Gastroesophageal sphincter (tissue), 3 donors: Measurements from ENCODE around the gene TNK2.

Experiments
- CTCF ChIP-seq, 4 experiments: fragments of 200-600 bp in 2 of 4; fragments of 450-650 bp in 2 of 4; sonication (generic) in 1 of 4; IDR thresholded peaks; one replicate each; pipeline ENCODE4 v1.5.1; 2017 to 2019; ENCODE audit warnings: antibody characterized with exemption in 4 of 4, mild to moderate bottlenecking in 2 of 4, moderate library complexity in 2 of 4
- EP300 ChIP-seq: sonication (generic); formaldehyde crosslinking; IDR thresholded peaks from one replicate; pipeline ENCODE4 v1.6.1; 2017; ENCODE audit warnings: antibody characterized with exemption, mild to moderate bottlenecking
- POLR2A ChIP-seq, 2 donors: fragments of 450-650 bp; IDR thresholded peaks; one replicate each; pipeline ENCODE4 v1.6.1; 2017; ENCODE audit warnings: antibody characterized with exemption in 2 of 2, mild to moderate bottlenecking in 2 of 2, moderate library complexity in 1 of 2

- no peak for TF ChIP-seq CTCF (IDR thresholded peaks at IDR 0.05)
- no peak for TF ChIP-seq POLR2A (IDR thresholded peaks at IDR 0.05)
- no peak for TF ChIP-seq EP300
Observed at GRCh38 chr3:195904368-195904767, 4.0 kb downstream of the TNK2 start.
